ENCODE measurements around the gene DNM3. TPM values are rescaled to one million over a fixed set of nuclear protein-coding genes. Genes with fewer than 3 reads are reported as not detected.
"Not testable (repeated sequence)": the region's sequence is repeated elsewhere in the genome, so short reads cannot be mapped to it uniquely, and the experiment has no call there.

Gene DNM3
- total RNA-seq, 1 donor from 2014 or later, result 1.1 TPM

- no peaks in the 10 kb centered on the region for H3K4me1 ChIP-seq
- H4K20me1 ChIP-seq (ENCODE audit: low read depth), result no peaks in the 10 kb centered on the region
- H2AFZ ChIP-seq (replicated peaks), result no peak overlapping the region
- H3K36me3 ChIP-seq, result no peaks in the 10 kb centered on the region
- peaks cover 2% of the 10 kb centered on the region for H3K4me1 Mint-ChIP-seq
- no peak overlapping the region for H3K4me3 Mint-ChIP-seq
- H3K9ac ChIP-seq, result no peak overlapping the region
- H3F3A ChIP-seq (ENCODE audit: low read depth), result no peaks in the 10 kb centered on the region
- no peak overlapping the region for H3K4me3 ChIP-seq
- TF ChIP-seq EZH2phosphoT487 (IDR thresholded peaks at IDR 0.05) (no peak), EZH2 (IDR thresholded peaks at IDR 0.05) (no peak)
- TF ChIP-seq, protein P1, sequence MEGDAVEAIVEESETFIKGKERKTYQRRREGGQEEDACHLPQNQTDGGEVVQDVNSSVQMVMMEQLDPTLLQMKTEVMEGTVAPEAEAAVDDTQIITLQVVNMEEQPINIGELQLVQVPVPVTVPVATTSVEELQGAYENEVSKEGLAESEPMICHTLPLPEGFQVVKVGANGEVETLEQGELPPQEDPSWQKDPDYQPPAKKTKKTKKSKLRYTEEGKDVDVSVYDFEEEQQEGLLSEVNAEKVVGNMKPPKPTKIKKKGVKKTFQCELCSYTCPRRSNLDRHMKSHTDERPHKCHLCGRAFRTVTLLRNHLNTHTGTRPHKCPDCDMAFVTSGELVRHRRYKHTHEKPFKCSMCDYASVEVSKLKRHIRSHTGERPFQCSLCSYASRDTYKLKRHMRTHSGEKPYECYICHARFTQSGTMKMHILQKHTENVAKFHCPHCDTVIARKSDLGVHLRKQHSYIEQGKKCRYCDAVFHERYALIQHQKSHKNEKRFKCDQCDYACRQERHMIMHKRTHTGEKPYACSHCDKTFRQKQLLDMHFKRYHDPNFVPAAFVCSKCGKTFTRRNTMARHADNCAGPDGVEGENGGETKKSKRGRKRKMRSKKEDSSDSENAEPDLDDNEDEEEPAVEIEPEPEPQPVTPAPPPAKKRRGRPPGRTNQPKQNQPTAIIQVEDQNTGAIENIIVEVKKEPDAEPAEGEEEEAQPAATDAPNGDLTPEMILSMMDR (IDR thresholded peaks at IDR 0.05), result no peak
- H3K27me3 Mint-ChIP-seq (ENCODE audit: insufficient read depth, low read depth), result peaks cover 2% of the 10 kb centered on the region
- no peak overlapping the region for H3K27ac Mint-ChIP-seq
- no peaks in the 10 kb centered on the region for H3K27me3 ChIP-seq
- no peaks in the 10 kb centered on the region for H3K9me3 Mint-ChIP-seq
- no peaks in the 10 kb centered on the region for H3K79me2 ChIP-seq (ENCODE audit: low read depth)
- H3K36me3 Mint-ChIP-seq, result no peaks in the 10 kb centered on the region
- no peak overlapping the region for H3K4me2 ChIP-seq
- no peak for DNase-seq (ENCODE audit: low spot score)
- H3K27ac ChIP-seq, result no peak overlapping the region
- no peaks in the 10 kb centered on the region for H3K9me3 ChIP-seq (ENCODE audit: low read depth)
Measured at GRCh38 chr1:172071746-172072145, 230.4 kb downstream of the DNM3 start.

DNA sequence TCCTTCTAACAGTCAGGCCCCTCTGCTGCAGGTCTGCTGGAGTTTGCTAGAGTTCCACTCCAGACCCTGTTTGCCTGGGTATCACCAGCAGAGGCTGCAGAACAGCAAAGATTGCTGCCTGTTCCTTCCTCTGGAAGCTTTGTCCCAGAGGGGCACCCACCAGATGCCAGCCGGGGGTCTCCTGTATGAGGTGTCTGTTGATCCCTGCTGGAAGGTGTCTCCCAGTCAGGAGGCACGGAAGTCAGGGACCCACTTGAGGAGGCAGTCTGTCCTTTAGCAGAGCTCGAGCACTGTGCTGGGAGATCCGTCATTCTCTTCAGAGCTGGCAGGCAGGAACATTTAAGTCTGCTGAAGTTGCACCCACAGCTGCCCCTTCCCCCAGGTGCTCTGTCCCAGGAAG is 238.6 kb downstream of the DNM3 start:
- not testable (repeated sequence) for H3K9me3 Mint-ChIP-seq; DNase-seq (ENCODE audit: low spot score); H3K4me2 ChIP-seq

GRCh38 chr1:172083191-172083590 is 241.9 kb downstream of the DNM3 start:
- Histone ChIP-seq H3K4me1 (peaks cover 27% of the 10 kb centered on the region), H3K4me2 (no peak overlapping the region), H2AFZ (replicated peaks) (no peak overlapping the region), H3K9ac (no peak overlapping the region), H3F3A (ENCODE audit: low read depth) (peaks cover 7% of the 10 kb centered on the region), H4K20me1 (ENCODE audit: low read depth) (no peaks in the 10 kb centered on the region), H3K27ac (no peak overlapping the region), H3K9me3 (ENCODE audit: low read depth) (no peaks in the 10 kb centered on the region), H3K79me2 (ENCODE audit: low read depth) (no peaks in the 10 kb centered on the region), H3K4me3 (no peak overlapping the region), H3K27me3 (no peaks in the 10 kb centered on the region), H3K36me3 (no peaks in the 10 kb centered on the region)
- Mint-ChIP-seq H3K27me3 (ENCODE audit: insufficient read depth, low read depth) (no peaks in the 10 kb centered on the region), H3K9me3 (no peaks in the 10 kb centered on the region), H3K36me3 (no peaks in the 10 kb centered on the region), H3K27ac (no peak overlapping the region), H3K4me1 (peaks cover 3% of the 10 kb centered on the region), H3K4me3 (no peak overlapping the region)
- TF ChIP-seq EZH2phosphoT487 (IDR thresholded peaks at IDR 0.05), result no peak
- no peak for TF ChIP-seq EZH2 (IDR thresholded peaks at IDR 0.05)
- TF ChIP-seq, protein P1 (IDR thresholded peaks at IDR 0.05), result no peak
- DNase-seq (ENCODE audit: low spot score), result no peak

More for the DNA sequence above, 238.6 kb downstream of the DNM3 start:
- H3K4me3 ChIP-seq; H3K27me3 Mint-ChIP-seq (ENCODE audit: insufficient read depth, low read depth); H3K27ac Mint-ChIP-seq; H3K27me3 ChIP-seq; H2AFZ ChIP-seq (replicated peaks); H4K20me1 ChIP-seq (ENCODE audit: low read depth); H3F3A ChIP-seq (ENCODE audit: low read depth); H3K36me3 ChIP-seq; H3K9me3 ChIP-seq (ENCODE audit: low read depth); H3K4me1 Mint-ChIP-seq; H3K9ac ChIP-seq; H3K36me3 Mint-ChIP-seq; H3K27ac ChIP-seq; H3K4me1 ChIP-seq; H3K79me2 ChIP-seq (ENCODE audit: low read depth); H3K4me3 Mint-ChIP-seq: not testable (repeated sequence)

GRCh38 chr1:172084876-172085275 is 243.6 kb downstream of the DNM3 start:
- Histone ChIP-seq H3K4me1 (peaks cover 27% of the 10 kb centered on the region), H2AFZ (replicated peaks) (no peak overlapping the region), H3K9me3 (ENCODE audit: low read depth) (no peaks in the 10 kb centered on the region), H3F3A (ENCODE audit: low read depth) (peaks cover 7% of the 10 kb centered on the region), H4K20me1 (ENCODE audit: low read depth) (no peaks in the 10 kb centered on the region), H3K27ac (peak overlapping the region; percentile 72), H3K27me3 (no peaks in the 10 kb centered on the region), H3K9ac (no peak overlapping the region), H3K36me3 (no peaks in the 10 kb centered on the region), H3K79me2 (ENCODE audit: low read depth) (no peaks in the 10 kb centered on the region), H3K4me3 (no peak overlapping the region), H3K4me2 (no peak overlapping the region)
- Mint-ChIP-seq H3K4me3 (no peak overlapping the region), H3K27ac (no peak overlapping the region), H3K36me3 (no peaks in the 10 kb centered on the region), H3K27me3 (ENCODE audit: insufficient read depth, low read depth) (no peaks in the 10 kb centered on the region), H3K9me3 (no peaks in the 10 kb centered on the region), H3K4me1 (peaks cover 3% of the 10 kb centered on the region)
- no peak for TF ChIP-seq EZH2 (IDR thresholded peaks at IDR 0.05)
- no peak for TF ChIP-seq EZH2phosphoT487 (IDR thresholded peaks at IDR 0.05)
- TF ChIP-seq, protein P1 (IDR thresholded peaks at IDR 0.05), result no peak
- no peak for DNase-seq (ENCODE audit: low spot score)

Data from neural progenitor cell (in vitro differentiated cells).